GM18861 (cell line): ENCODE measurements around the gene TMEM108.

Source experiments
- ATAC-seq: cut with Tn5 transposase; IDR thresholded peaks from one replicate; pipeline ENCODE4 v1.9.1; 2021; ENCODE audit not compliant: unreplicated experiment

TMEM108 gene

DNA sequence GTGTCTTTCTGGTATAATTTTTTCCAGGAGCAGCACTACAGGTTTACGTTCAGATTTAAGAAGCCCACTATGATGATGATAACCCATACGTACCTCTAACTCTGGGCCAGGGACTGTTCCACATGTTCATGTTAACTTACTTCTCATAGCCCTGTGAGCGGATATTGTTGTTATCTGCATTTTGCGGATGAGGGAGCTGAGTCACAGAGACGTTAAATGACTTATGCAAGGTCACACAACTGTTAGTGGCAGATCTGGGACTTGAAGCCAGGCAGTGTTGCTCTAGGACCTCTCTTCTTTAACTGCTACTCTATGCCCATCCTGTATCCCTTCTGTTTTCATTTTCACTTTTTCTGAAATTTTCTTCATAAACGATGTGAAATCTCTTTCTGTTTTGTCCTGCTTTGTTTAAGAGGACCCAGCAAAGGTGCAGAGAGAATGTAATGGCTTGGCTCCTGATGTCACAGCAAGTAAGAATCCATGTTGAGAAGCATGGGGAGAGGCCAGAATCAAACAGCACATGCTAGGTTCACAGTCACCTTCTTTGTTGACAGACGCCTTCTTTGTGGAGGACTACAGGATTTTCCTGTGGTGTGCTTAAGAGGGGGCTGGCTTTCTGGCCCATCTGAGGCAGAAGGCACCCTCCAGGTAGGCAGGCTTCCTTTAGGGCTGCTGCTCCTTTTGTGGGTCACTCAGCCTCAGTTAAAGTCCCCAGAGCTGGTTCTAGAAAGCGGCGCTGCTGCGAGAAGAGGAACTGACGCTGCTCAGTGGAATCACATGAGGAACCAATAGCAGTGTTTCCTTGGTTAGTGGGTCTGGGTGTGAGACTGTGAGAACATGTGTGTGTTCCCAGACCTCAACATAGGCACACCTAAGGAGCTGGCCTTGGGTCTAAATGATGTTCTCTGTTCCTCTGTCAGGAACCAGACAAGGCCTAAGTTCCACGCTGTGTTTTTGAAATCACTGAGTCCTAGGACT, 121.6 kb downstream of the TMEM108 start:
- ATAC-seq = no peak

DNA sequence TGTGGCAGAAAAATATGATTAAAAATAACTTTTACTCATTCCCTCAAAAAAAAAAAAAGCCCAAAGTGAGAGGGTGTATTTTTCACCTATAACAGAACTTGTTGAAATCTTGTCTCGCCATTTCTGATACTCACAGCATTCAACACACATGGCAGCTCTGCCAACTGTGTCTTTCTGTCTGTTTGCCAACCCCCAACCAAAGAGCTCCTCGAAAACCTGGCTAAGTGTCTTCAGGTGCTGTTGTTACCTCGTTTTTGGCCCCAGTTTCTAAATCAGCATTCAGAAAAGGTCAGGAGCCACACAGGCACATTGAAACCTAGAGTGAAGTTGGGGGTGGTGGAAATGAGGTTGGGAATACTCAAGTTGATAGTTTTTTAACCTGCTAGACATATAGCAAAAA, 123.5 kb downstream of the TMEM108 start:
- no peak for ATAC-seq

DNA sequence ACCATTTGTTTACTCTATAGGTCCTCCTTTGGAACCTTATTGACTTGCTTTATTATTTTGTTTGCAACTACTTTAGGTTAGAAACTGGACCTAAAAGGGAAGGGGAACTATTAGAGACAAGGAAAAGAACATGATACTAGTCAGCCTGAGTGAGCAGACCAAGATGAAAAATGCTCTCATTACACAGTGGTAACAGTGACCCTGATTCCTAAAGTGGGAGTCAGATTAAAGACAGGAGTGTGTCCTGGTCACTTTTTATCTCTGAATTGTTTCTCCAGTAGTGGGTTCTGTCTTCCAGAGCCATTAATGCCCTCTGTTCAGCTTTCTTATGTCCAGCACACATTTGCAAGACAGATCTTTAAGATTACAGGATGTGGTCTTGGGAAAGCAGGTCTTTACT, 124.1 kb downstream of the TMEM108 start:
- no peak for ATAC-seq

DNA sequence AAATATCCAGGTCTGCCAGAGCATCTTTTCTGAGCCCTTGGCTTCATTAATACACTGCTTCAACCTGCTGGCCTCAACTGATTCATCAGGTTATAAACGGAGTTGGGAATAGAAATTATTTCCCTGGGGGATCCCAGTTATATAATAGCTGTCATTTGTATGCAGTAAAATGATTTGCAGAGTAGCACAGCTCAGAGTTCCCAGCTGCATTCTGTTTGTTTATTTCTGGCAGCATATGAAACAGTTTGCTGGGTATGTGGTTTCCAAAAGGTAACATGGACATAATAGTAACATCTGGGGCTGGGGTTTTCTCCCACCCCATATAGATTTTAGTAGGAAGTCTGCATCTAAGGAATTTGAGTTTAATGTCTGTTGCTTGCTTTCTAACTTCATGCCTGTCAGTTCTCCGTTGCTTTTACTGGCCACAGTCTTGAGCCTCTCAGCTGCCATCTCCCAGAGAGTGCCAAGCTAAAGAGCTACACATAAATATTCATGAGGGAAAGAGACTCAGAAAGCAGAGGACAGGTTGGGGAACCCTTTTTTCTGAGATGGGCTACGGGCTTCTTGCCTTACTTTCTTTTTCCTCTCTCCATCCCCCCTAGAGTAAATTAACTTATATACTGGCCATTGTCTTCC, 124.6 kb downstream of the TMEM108 start:
- no peak for ATAC-seq

DNA sequence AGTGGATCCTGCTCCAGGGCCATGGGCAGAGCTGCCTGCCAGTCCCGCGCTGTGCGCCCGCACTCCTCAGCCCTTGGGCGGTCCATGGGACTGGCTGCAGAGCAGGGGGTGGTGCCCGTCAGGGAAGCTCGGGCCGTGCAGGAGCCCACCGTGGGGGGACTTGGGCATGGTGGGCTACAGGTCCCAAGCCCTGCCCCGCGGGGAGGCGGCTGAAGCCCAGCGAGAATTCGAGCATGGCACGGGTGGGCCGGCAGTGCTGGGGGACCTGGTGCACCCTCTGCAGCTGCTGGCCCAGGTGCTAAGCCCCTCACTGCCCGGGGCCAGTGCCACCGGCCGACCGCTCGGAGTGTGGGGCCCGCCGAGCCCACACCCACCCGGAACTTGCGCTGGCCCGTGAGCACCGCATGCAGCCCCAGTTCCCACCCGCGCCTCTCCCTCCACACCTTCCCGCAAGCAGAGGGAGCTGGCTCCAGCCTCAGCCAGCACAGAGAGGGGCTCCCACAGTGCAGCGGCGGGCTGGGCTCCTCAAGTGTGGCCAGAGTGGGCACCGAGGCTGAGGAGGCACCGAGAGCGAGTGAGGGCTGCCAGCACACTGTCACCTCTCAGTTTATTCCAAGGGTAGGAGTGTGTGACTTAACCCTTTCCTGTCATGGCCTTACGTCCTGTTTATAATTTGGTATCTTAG, 129.3 kb downstream of the TMEM108 start:
- no peak for ATAC-seq

DNA sequence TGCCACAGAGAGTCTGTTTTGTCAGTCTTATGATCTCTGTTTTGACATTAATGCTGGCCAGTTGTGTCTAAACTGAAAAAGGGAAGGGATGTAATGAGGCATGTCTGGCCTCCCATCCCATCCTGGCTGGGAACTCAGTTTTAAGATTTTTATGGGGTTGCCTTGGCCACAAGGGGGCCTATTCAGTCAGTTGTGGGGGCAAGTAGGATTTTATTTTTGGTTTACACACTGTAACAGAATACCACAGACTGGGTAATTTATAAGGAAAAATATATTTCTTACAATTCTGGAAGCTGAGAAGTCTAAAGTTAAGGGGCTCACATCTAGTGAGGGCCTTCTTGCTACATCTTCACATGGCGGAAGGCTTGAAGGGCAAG, 129.8 kb downstream of the TMEM108 start:
- ATAC-seq = no peak

DNA sequence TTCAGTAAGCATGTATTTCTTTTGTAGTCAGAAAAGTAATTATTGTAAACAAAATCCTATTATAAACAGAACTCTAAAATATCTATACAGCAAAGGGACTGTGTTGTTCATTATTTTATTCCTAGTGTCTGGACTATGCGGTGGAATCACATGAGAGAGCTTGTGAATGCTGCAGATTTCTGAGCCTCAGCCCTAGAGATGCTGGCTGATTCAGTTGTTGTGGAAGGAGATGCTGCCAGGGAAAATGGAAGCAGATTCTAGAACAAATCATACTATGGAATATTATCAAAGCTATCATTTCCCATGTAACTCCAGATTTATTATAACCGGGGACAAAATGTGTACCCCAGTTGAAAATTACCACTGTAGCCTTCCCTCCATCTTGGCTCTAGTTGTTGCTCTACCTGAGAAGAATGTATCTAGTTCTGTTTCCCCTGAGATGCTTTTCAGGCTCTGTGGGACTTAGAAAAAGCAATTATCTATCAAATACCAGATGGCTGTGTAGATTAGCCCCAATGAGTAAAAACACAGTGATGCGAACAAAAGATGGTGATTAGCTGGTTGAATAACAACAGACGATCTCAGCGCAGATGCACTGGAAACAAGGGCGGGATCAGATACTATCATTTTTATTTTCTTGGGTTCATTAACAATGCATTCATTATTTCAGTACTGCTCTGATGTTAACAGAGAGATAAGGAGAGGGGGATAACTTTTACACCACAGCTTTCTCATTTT, 131.3 kb downstream of the TMEM108 start:
- no peak for ATAC-seq

DNA sequence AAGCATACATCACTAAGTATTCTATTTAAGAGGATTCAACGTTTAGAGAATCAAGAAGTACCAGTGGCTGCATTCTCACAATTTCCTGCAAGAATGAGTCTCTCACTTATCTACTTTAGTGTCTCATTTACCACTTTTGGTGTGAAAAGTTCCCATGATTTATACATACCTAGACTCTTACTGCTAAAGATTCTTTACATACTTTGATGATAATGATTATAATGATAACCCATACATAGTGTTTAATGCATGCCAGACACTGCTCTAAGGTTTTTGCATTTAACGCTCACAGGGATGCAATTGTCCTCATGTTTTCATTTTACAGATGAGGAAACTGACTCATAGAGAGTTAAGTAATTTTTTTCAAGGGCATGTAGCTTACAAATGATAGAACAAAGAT, 133.6 kb downstream of the TMEM108 start:
- ATAC-seq = no peak

DNA sequence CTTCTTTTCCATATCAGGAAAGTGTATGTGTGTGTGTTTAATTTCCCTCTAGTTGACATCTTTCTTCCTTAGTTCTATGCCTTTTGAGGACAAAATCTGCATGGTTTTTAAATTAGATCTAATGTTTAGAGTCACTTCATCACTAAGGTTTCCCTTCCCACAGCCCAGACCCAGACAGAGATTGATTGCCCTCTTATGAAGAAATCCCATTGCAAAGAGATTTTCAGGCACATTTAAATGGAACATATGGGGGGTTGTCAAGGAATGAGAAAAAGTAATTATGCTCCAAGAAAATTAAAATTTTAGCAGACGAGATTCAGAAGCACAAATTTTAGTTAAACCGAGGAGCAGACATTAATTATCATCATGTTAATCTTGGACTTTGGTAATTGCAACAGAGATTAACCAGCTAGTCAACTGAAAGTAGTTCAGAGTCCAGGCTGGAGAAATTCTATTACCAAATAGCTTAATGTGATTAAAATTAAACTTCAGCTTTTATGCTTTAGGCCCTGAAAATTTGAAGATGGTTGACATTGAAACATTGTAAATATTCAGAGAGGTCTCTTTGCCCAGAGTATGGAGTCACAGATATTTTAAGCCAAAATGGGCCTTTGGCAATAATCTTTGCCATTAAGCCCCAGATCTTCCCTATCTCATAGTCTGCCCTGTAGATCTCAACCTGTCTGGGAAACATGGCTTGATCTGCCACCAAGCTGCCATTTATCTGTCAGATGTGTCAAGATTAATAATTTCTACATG, 143.4 kb downstream of the TMEM108 start:
- ATAC-seq = no peak

DNA sequence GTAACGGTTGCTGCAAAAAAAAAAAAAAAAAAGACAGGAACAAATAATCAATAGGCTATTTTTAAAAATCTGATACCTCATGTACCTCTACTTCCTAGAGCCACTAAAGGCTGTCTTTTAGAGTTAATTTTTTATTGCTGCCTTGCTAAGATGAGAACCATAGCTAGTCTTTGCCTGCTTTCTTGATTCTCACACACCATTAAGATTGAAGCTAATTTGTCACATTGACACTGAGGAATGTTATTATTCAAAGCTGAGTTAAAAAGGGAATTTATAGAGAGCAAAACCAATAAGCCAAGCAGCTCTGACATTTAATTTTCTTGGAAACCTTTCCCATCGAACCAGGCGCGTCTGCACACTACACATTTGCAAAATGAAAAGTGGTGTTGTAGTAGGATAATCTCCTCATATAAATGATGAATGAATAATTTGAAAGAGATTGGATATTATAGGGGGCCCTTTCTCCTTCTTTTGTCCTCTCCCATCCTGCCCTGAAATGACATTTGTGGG, 149.7 kb downstream of the TMEM108 start:
- no peak for ATAC-seq

DNA sequence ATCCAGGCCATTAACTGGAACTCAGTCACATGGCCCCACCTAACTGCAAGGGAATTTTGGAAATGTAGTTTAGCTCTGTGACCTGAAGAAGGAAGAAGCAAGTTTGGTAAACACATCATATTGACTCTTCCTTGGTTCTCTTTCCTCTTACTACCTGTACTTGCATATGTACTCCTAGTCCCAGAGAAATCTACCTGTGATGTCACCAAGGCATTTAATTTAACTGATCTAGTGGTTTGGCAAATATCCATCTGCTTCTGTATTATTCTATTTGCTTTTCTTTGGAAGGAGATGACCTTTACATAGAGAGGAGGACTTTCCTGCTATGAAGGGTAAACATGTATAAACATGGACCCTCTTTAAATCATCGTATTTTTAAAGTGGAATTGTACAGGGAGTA, 150.8 kb downstream of the TMEM108 start:
- ATAC-seq = no peak

DNA sequence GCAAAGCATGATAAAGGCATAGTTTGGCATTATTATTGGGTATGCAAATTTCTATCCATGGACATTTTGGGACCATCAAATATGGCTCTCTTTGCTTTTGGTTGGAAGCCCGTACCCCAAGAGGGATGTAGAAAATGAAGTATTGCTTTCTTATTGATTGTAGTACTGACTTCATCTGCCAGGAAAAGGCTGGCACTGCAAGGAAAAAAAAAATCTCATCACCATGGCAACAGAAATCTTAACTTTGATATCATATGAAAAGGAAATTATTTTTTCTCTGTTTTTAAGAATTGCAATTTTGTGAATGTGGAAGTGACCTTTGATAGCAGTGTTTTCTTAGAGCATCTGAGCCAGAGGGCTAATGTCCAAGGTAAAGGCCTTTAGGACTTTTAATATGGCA, 151.7 kb downstream of the TMEM108 start:
- no peak for ATAC-seq

DNA sequence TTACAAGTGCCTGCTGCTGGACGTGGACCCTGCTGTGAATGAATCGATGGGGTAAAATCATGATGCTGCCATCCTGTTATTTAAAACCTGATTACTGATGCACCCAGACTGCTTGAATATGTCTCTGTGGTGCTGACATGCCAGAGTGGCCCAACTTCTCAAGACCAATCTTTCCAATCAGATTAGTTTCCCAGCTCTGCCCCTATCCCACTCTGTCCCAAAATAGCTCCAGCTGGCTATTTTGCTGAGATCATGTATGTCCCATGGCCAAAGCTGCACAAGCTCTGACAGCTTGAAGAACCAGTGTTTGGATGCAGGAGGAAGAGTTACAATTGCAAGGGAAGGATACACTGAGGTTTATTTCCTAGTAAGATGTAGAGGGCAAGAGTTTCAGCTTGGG, 153.6 kb downstream of the TMEM108 start:
- no peak for ATAC-seq

DNA sequence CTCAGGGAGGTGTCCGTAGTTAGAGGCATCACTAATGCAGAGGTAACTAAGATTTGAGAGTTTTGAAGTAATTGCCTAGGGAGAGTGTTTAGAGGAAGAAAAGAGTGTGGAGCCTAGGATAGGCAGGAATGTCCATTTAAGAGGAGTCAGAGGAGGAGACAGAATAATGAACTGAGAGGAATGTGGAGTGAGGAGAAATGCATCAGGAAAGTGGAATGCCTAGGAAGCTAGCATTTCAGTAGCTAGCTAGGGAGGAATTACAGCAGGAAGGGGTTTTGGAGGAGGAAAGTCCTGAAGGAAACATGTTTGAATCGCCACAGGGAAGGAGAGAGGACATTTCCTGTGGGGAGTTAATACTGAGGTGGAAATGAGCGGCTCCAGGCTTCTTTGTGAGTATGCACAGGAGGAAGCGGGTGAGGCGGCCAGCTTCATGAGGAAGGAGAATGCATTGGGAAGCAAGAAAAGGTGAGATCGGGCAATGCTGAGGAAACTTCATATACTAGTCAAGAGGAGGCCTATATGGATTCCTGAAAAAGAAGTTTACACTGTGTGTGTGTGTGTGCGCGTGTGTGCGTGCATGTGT, 154.3 kb downstream of the TMEM108 start:
- no peak for ATAC-seq

DNA sequence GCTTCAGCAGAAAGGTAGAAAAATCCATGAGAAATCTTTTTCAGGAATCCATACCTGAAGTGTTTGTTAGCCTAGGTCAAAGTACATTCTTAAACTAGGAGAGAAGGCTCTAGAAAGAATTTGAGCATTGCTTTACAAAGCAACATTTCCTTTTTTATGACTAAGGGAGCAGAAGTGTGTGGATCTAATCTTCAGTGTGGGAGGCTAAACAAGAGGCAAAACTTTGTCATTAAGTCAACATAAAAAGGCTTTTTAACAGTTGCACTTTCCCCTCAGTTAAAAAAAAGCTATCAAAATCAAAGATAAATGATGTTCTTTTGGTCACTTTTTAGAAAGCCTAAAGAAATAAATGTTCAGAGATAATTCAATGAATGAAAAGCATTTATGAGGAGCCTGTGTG, 154.8 kb downstream of the TMEM108 start:
- no peak for ATAC-seq

DNA sequence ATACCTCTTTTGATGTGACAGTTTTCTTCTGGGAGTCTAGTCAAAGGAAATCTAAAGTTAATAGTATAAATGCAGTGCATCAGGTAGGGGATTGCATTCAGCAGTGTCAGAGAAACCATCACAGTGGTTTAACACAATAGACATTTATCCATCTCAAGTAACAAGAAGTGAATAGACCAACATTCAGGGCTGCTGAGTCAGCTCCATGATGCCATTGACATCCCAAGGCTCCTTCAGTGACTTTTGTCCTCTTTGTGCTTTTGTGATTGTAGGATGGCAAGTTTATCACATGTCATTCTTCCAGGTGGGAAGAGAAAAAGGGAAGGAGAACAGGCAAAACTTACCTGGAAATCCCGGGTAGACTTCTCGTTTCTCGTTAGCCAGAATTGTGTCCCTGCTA, 158.3 kb downstream of the TMEM108 start:
- no peak for ATAC-seq

DNA sequence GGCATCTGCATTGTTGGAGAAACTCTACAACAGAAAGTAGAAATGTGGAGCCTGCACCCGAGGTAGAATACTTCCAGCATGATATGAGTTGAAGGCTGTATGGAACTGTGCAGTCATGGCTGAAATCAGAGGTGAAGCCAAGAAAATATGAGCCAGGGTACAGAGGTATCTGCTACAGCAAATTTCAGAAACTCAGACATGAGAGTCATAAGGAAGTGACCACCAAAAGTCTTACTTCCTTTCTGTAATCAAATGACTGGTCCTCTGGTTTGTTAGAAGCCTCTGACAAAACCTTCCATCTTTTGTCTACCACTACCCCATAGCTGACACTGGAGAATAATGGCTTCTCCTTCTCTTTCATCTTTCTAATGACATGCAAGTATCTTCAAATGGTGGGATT, 159.4 kb downstream of the TMEM108 start:
- no peak for ATAC-seq

DNA sequence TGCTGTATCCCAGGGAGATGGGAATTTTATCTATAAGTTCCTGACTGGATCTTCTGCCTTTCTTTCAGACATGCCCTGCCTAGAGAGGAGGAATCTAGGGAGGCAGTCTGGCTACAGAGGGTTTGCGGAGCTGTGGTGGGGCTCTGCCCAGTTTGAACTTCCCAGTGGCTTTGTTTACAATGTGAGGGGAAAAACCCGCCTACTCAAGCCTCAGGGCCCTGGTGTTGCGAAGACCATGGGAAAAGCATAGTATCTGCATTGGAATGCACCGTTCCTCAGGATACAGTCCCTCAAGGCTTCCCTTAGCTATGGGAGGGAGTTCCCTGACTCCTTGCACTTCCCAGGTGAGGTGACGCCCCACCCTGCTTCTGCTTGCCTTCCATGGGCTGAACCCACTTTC, 168.7 kb downstream of the TMEM108 start:
- no peak for ATAC-seq

DNA sequence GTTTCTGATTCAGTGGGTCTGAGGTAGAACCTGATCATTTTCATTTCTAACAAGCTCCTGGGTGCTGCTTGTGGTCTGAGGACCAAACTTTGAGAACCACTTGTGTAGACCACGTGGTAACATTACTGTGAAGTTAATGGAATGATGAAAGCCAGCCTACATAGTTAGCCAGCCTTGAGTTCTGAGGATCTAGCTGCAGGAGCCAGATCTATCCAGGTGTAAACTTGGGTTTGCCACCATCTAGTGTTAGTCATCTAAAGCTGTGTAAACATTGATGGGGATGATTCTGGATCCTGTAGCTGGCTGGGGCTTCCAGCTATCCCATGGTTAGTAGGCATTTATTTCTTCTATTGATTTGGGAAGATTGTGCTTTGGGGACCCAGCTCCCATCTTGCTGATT, 170.0 kb downstream of the TMEM108 start:
- ATAC-seq = no peak
